GM18520 (cell line): ENCODE measurements around the gene CDKN2C.
"Not testable (repeated sequence)": the region's sequence is repeated elsewhere in the genome, so short reads cannot be mapped to it uniquely, and the experiment has no call there.

ENCODE experiments used
- ATAC-seq: cut with Tn5 transposase; IDR thresholded peaks from one replicate; pipeline ENCODE4 v1.9.1; 2021; ENCODE audit not compliant: unreplicated experiment

CDKN2C gene

DNA sequence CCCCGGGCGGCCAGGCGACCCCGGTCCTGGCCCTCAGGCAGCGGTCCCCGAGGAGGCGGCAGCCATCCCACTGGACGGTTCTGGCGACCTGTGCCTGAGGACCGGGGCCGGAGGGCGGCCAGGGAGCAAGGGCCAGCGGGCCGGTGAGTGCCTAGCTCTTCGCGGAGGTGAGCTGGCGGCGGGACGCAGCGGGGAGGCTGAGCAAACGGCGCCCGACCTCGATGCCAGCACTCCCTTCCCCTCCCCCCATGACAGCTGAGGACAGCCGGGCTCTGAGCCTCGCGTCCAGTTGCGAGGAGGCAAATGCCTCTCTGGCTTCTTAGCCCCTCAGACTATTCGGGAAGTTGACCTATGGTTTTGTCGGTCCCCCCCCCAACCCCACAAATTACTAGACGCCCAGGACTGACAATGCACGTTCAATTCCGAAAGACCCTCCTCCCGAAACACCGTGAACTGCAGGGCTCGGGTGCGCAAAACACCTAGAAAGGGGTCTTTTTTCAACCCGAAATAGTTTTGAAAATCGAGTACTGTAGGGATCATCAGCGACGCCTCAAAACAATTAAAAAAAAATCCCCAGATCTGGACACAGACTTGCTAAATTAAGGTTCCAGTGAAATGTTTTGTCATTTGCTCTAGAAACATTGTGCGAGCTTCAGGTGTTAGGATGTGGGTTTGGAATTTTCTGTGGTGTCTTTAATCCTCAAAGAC is 8.3 kb downstream of the CDKN2C start:
- peak; percentile 27 for ATAC-seq

DNA sequence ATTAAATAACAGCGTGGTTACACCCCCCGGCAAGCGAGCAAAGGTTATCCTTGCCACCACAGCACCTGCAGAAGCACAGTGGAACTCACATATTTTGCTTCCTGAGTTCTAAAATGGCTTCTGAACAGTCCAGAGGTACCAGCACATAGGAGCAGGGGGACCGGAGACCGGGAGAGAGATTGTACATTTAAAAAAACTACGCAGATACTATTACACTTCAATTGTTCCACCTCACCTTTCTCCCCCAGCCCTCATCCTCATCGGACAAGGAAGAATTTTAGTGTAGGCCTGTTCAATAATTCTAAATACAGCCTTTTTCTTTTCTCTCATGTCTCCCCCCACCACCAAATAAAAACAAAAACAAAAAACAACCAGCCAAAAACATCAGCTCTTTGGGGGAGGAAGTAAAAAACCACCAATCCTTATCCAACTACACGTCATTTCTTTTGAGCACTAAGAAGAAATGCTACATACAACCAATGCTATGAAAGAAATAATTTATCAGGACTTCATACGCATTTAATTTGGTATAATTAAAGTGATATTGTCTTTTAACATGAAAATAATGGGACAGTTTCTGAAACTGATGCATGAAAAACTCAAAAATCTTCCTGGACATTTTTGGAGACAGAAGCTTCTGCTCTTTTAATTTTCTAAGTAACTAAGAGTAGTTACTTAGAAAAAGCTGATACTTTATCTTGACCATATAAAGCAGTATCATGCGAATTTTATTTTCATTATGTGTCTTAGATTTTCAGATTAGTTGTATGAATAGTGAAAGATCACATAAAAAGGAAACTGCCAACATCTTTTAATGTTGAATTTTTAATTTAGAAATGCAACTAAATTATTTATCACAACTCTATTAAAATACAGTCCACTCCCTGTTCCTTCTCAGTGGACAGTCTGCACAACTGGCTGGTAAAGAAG is 9.1 kb downstream of the CDKN2C start:
- ATAC-seq = no peak

DNA sequence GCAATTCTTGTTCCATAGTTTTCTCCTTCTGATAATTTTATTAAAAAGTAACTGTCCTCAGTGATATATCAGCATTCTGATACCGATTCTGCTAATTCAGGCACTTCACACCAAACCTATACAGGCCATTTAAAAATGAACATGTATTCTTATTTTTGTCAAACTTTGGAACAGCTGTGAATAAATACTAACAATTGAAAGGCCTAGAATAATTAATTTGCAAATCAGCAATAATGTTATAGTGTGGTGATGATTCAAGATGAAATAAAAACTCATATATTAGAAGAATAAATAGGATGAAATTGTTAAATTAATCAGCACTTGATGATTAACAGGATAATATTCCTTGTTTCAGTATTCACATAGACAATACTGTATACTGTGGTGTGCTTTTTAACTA is 9.9 kb downstream of the CDKN2C start:
- ATAC-seq = no peak

DNA sequence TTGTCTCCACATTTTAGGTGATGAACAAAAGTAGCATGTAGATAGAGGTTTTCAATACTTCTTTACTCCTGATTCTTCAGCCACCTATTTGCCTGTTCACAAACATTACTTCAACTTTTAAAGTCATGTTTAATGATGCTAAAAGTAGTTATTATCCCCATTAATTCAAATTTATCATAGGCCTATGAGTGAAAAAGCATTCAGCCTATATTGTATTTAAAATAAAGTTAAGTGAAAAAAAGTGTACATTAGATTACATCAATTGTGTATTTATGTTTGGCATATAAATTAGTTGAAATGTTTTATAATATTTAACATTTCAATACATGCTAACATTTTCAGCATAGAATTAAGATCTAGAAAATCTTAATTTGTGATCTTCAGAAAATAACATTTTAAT is 10.5 kb downstream of the CDKN2C start:
- ATAC-seq = no peak

DNA sequence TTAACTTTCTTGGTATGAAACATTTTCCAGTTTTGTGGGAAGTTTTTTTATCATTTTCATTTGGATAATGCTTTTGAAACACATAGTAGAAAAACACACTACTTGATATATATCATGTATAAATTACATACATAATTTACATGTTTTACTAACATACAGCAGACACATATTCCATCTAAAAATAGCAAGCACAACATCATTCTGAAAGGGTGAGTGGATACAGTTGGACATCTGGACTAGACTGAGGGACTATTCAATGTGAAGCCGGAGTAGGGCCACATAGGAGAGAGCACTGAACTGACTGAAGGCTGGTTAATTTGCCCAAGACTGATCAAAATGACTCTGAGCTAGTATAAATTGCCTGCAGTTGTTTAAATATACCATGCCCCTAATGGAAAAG is 11.7 kb downstream of the CDKN2C start:
- ATAC-seq = no peak

DNA sequence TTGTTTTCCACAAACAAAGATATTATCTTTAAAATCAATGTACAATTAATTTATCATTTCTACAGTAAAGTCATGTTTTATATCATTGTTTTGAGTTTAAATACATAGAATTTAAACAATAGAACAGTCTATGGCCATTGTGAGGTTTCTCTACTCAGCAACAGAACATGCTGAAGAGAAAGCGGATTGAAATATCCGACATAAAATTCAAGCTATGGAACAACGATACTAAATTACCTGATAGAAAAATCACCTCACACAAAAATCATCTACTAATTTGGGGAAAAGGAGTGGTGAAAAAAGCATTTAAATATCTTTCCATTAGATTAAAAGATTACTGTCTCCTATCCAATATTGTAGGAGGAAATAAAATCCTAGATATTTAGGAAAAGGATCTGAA is 12.6 kb downstream of the CDKN2C start:
- ATAC-seq = no peak

DNA sequence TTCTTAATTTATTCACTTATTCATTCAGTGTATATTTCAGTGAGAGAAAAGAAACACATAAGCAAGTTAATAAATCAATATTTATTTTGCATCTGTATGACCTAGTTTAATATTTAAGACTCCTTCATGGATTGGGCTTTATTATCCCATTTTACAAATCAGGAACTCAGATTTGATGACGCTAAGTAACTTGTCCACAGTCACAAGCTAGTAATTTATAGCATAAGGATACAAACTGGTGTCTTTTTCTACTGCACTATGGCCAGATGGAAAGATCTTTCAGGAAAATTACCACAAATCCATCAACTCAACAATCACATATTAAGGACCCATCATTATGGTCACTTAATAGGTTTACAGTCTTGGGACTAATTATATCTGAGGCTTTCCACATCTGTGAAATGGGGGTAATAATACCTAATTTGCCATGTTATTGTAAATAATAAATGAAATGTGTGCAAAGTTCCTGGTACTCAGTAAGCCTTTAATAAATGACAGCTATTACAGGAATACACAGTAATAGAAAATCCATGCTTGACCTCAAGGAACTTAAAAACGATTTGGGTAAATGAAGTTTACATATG is 13.3 kb downstream of the CDKN2C start:
- ATAC-seq = no peak

DNA sequence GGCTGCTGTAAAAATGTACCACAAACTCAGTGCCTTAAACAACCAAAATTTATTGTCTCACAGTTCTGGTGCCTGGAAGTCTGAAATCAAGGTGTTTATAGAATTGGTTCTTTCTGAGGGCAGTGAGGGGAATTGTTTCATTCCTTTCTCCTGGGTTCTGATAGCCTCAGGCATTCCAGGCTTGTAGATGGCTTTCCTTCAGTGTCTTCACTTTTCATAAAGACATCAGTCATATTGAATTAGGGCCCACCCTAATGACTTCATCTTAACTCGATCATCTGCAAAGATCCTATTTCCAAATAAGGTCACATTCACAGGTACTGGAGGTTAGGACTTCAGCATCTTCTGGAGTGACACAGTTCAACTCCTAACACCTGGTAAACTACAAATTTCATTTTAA is 15.0 kb downstream of the CDKN2C start:
- no peak for ATAC-seq

DNA sequence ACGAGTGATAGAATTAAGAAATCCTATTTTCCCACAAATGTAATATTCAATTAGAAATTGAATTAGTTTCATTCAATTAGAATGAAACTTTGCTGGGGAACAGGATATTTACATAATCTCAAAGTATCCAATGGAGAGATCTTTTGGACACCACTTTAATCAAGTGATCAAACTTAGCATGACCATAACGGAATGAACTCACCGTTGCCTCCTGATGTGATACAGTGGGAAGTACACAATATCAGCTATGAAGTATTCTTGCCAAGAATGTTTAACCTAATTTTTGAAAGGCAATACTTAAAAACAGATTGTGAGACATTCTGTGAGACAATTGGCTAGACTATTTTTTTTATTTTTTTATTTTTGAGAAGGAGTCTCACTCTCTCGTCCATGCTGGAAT is 16.6 kb downstream of the CDKN2C start:
- ATAC-seq = no peak

DNA sequence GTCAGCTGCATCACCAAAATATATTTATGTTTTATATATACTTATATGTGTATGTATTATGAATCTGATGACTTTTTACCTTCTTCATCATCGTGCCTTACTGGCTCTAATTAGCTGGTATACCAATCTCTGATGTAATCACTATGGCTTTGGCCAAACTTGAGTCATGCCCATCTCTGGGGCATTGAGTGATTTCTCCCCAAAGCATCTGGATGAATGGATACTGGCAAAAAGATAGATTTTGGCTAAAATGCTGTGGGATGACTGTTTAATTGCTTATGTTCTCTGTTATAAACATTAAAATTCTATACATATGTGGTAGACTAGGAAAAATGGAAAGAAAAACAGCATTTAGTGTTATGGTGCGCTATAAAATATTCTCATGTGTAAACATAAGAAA is 19.6 kb downstream of the CDKN2C start:
- ATAC-seq = no peak

DNA sequence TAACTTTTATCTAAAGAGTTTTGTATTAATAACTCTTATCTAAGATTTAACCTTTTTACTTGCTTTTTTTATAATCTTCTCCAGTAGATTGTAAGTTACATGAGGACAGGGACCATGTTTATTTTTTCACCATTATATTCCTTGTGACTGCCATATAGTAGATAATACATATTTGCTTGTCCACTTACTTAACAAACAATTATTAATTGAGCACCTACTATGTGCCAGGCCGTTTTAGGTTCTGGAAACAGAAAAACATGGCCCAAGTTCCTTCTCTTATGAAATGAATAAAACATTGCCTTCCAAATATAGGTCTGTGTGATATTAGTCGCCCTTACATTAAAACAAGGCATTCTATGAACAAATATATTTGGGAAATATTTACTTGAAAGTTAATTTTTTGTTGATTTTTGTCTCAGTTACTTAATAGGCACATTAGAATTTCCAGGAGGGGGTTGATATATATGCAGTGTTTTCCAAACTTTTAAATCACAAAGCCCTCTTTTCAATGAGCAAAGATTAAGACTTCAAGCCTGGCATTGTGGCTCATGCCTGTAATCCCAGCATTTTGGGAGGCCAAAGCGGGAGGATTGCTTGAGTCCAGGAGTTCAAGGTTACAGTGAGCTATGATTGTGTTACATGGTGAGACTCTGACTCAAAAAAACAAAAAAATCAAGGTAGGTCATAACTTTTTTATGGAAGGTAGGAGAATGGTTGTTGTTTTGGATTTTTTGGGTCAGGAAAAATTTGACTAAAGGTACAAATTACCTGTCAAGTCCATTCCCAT is 22.7 kb downstream of the CDKN2C start:
- no peak for ATAC-seq

DNA sequence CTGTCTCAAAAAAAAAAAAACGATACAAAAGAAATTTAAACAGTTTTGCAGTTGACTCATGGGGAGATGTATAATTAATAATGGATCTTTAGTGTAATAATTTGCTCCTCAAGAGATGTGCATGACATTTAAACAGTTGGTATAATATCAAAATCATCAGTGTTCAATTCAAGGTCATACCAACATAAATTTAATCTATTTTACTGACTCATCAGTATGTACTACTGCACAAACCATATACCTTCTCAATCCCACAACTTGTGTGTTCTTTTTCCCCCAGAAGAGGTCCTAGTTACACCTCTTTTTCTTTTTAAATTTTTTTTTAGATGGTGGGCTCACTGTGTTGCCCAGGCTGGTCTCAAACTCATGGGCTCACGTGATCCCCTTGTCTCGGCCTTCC is 23.6 kb downstream of the CDKN2C start:
- ATAC-seq = no peak

DNA sequence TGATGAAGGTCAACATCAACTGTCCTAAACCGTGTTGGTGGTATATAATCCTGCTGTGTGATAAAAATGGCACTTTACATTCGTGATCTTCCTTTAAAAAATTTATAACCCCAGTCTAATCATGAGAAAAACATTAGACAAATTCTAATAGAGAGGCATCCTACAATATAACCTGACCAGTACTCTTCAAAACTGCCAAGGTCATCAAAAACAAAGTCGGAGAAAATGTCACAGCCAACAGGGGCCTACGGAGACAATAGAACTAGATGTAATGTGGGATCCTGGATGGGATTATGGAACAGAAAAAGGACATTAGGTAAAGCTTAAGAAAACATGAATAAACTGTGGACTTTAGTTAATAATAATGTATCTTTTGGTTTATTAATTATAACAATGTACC is 25.0 kb downstream of the CDKN2C start:
- ATAC-seq = no peak

DNA sequence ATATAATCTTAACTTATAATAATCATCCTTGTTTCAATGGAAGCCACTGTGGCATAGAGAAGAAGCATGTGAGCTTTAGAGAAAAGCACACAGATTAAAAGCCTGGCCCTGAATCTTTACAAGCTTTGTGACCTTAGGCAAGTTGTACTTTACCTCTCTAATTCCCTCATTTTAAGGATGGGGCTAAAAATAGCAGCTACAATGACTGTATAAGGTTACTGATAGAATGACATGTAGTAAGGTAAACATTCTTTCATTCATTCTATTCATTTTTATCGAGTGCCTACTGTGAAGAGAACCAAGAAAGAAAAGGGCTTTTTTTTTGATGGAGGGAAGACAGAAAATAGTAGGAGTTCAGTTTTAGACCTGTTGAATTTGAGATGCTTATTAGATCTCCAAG is 25.6 kb downstream of the CDKN2C start:
- ATAC-seq = no peak

DNA sequence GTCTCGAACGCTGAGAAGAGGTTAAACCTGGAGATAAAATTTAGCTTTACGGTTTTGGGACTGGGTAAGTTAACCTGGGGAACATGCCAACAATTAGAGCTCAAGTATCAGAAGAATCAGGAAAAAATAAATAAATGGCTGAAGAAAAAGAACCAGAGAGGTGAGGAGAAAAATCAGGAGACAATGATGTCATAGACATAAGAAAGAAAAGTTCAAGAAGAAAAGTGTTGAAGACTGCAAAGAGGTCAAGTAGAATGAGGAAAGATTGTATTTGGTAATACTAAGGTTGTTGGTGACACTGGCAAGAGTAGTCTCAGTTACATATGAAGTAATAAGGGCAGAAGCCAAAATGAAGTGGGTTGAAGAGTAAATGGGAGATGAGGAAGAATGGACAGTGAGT is 26.0 kb downstream of the CDKN2C start:
- ATAC-seq = no peak

DNA sequence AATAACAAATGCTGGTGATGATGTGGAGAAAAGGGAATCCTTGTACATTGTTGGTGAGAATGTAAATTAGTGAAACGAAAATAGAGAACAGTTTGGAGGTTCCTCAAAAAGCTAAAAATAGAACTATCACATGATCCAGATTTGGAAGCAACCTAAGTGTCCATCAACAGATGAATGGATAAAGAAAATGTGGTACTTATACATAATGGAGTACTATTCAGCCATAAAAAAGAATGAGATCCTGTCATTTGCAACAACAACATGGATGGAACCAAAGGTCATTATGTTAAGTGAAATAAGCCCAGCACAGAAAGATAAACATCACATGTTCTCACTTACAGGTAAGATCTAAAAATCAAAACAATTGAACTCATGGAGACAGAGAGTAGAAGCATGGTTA is 29.3 kb downstream of the CDKN2C start:
- ATAC-seq = not testable (repeated sequence)

DNA sequence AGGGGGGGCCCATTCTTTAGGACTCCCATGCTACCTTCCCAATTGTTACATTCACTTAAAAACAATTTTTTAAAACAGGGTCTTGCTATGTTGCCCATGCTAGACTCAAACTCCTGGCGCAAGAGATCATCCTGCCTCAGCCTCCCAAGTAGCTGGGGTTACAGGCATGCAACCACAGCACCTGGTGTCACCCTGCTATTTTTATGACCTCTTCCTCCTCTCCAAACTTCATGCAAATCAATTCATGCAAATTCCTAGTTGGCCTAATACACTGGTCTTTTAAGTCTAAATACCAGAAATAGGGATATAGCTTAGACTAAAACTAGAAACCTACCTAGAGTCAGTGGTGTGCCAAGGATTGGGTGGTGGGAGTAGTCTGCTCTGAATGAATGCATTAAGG is 30.1 kb downstream of the CDKN2C start:
- ATAC-seq = no peak

DNA sequence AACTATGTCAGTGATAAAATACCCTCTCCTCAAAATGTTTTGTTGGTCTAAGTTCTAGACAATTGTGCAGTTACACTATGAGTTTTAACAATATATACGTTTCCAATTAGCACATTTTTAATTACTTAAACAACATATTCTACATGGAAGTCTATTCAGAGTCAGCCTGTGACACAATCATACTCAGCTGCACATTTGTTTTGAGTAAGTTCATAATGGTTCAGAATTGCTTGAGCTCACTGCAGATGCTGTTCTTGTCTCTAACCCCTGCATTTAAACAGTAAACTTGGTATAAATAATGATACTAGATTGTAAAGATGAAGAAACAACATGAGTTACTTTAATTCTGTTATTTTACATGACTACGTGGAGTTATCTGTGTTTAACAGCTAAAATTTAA is 30.6 kb downstream of the CDKN2C start:
- no peak for ATAC-seq

DNA sequence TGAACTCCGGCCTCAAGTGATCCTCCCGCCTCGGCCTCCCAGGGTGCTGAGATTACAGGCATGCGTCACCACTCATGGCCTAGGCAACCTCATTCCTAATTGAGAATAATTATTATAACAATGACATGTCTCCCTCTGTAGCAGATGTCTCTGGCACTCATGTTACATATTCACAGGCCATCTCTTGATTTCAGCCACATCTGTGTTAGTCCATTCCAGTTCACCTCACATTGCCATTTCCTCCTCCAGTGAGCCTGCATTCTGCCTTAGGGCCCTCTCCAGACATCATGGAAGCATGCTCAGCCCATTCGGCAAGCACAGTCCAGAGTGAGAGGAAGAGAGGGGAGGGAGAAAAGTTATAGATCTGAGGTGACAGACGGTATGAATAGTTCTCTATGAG is 32.5 kb downstream of the CDKN2C start:
- no peak for ATAC-seq

DNA sequence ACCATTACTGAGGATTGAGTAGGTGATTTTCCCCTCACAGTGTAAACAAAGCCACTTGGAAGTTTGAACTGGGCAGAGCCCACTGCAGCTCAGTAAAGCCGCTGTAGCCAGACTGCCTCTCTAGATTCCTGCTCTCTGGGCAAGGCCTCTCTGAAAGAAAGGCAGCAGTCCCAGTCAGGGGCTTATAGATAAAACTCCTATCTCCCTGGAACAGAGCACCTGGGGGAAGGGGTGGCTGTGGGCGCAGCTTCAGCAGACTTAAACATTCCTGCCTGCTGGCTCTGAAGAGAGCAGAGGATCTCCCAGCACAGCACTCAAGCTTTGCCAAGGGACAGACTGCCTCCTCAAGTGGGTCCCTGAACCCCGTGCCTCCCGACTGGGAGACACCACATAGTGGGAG is 35.5 kb downstream of the CDKN2C start:
- ATAC-seq = not testable (repeated sequence)

DNA sequence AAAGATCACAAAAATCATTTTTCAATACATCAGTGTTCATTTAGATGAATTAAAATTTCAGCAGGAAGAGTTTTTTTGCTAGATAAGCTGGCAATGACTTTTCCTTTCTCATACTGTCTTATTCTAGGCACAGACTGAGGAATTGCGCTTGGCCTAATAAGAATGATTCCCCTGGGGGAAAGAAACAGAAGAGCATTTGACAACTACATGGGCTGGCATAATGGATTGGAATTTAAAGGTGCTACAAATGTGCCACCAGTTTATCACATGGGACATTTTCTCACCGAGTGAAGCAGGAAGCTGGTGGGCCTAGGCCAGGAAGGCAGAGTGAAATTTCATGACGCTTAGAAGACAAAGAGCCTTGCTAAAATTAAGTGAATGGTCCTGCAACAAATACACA is 39.3 kb downstream of the CDKN2C start:
- no peak for ATAC-seq
